HepG2 (cell line): ENCODE data around the gene DENND2D. TPM values are rescaled to one million over a fixed set of nuclear protein-coding genes. Genes with fewer than 3 reads are reported as not detected.

Experiments
- CHD4 ChIP-seq: fragments of 200-600 bp; sonication (generic); IDR thresholded peaks from 2 replicates; pipeline ENCODE4 v1.7.0; 2017; ENCODE audit warnings: mild to moderate bottlenecking, low read length, borderline replicate concordance
- EEA1 ChIP-seq: sonication (generic); formaldehyde crosslinking; IDR thresholded peaks from 2 replicates; pipeline ENCODE4 v1.5.1; 2020; ENCODE audit warnings: mild to moderate bottlenecking, missing genetic modification reagents, borderline replicate concordance
- HOXA5 ChIP-seq: sonication (generic); formaldehyde crosslinking; IDR thresholded peaks from 2 replicates; pipeline ENCODE4 v1.4.0; 2020; ENCODE audit warnings: missing genetic modification reagents
- JUN ChIP-seq: sonication (generic); formaldehyde crosslinking; IDR thresholded peaks from 2 replicates; pipeline ENCODE4 v1.4.0; 2020; ENCODE audit warnings: mild to moderate bottlenecking, missing genetic modification reagents
- MEIS2 ChIP-seq: sonication (generic); formaldehyde crosslinking; IDR thresholded peaks from 2 replicates; pipeline ENCODE4 v1.9.0; 2021; ENCODE audit warnings: mild to moderate bottlenecking, missing genetic modification reagents
- PCBP1 ChIP-seq: fragments of 200-400 bp; formaldehyde crosslinking; IDR thresholded peaks from 2 replicates; pipeline ENCODE4 v1.6.1; 2017; ENCODE audit warnings: mild to moderate bottlenecking, low read depth, low read length, borderline replicate concordance
- POGZ ChIP-seq: sonication (generic); formaldehyde crosslinking; IDR thresholded peaks from 2 replicates; pipeline ENCODE4 v1.4.0; 2020; ENCODE audit warnings: mild to moderate bottlenecking, missing genetic modification reagents
- POLR2AphosphoS2 ChIP-seq: IDR thresholded peaks from 2 replicates; pipeline ENCODE4 v1.6.1; 2011; ENCODE audit warnings: low read depth, low read length, improper control_type of control experiment
- SAP130 ChIP-seq: IDR thresholded peaks from 2 replicates; pipeline ENCODE4 v1.6.1; 2016; ENCODE audit warnings: low read depth
- ZKSCAN8 ChIP-seq: IDR thresholded peaks from 2 replicates; pipeline ENCODE4 v1.6.1; 2016; ENCODE audit warnings: borderline replicate concordance, missing genetic modification reagents, missing compliant biosample characterization
- ZMYM4 ChIP-seq: sonication (generic); formaldehyde crosslinking; IDR thresholded peaks from 2 replicates; pipeline ENCODE4 v1.8.1; 2023; ENCODE audit warnings: mild to moderate bottlenecking, missing genetic modification reagents
- ZNF720 ChIP-seq: sonication (generic); formaldehyde crosslinking; IDR thresholded peaks from 2 replicates; pipeline ENCODE4 v1.4.0; 2020; ENCODE audit warnings: missing genetic modification reagents
- polyA plus RNA-seq, 8 experiments: library from polyadenylated mRNA; depleted of rRNA in 3 of 8; stranded (reverse) in 7 of 8; unstranded in 1 of 8; fragments of >200 nt; fragmentation: Illumina TruSeq in 4 of 8; extraction: Trizol in 4 of 8; gene quantifications; 2 replicates each; pipeline versions ENCODE4 v1.2.1 to v1.2.3, GENCODE V29; 2011 to 2016; ENCODE audit warnings: low read depth in 4 of 8, missing spikeins in 1 of 8, mixed read lengths in 1 of 8; ENCODE audit not compliant: insufficient read depth in 1 of 8
- total RNA-seq, 5 experiments: library from RNA; depleted of rRNA; stranded (reverse); fragments of >200 nt; fragmentation: Illumina TruSeq; extraction: Trizol; gene quantifications; 2 replicates each; pipeline ENCODE4 v1.2.3, GENCODE V29; 2016; ENCODE audit warnings: low read depth in 1 of 5
- TF ChIP-seq, protein P1 (sequence below): sonication (generic); formaldehyde crosslinking; IDR thresholded peaks from 2 replicates; pipeline ENCODE4 v1.4.0; 2020; ENCODE audit warnings: missing genetic modification reagents
- TF ChIP-seq, protein P2 (sequence below): sonication (generic); formaldehyde crosslinking; IDR thresholded peaks from 2 replicates; pipeline ENCODE4 v1.4.0; 2020; ENCODE audit warnings: missing genetic modification reagents, borderline replicate concordance
- TF ChIP-seq, protein P3 (sequence below): sonication (generic); formaldehyde crosslinking; IDR thresholded peaks from 2 replicates; pipeline ENCODE4 v1.5.0; 2020; ENCODE audit warnings: mild to moderate bottlenecking, missing genetic modification reagents
- TF ChIP-seq, protein P4 (sequence below): sonication (generic); formaldehyde crosslinking; IDR thresholded peaks from 2 replicates; pipeline ENCODE4 v1.4.0; 2020; ENCODE audit warnings: missing genetic modification reagents, borderline replicate concordance
- TF ChIP-seq, protein P5 (sequence below): sonication (generic); formaldehyde crosslinking; IDR thresholded peaks from 2 replicates; pipeline ENCODE4 v1.4.0; 2020; ENCODE audit warnings: mild to moderate bottlenecking, missing genetic modification reagents

The DENND2D gene
- total and polyA plus RNA-seq, 2 of the 13 experiments (the other 11 are each of a cell fraction or from before 2014, with no cell fraction given): 0.04 TPM; not detected in 1

DNA sequence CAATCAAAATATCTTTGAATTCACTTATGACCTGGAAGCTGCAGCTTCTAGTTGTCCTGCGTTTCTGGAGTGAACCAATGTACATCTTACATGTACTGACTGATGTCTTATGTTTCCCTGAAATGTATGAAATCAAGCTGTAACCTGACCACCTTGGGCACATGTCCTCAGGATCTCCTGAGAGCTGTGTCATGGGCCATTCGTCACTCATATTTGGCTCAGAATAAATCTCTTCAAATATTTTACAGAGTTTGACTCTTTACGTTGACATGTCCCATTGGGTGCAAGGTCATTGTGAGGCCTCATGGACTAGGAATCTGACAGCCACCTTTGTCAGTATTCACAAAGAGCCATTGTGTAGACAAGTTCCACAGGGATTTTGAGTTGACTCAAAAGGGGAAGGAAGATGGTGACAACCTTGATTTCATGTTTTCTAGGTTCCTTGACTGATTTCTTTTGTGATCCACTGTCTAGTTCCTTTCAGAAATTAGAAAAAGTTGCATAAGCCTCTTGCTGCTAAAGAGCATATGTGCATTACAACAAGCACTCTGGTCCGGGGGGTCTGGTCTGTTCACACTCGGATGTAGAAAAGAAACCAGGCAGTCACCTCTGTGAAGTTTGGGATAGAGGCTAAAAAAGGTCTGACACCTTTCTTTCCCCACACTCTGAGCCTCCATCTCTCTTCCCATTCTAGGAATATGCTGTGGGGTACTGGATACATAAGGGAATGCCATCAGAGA lies 37.8 kb upstream of the DENND2D start (continued):
- TF ChIP-seq ZKSCAN8 (no peak), HOXA5 (CRISPR knock-in tag) (no peak), EEA1 (CRISPR knock-in tag) (no peak), MEIS2 (CRISPR knock-in tag) (peak; percentile 86), JUN (0 out of 2 replicates have a peak, but pooled peaks have one; percentile 25), SAP130 (peak; percentile 80; the same call in 1 of the 2 replicates), ZMYM4 (CRISPR knock-in tag) (peak; percentile 57), POGZ (peak; percentile 76), PCBP1 (no peak), POLR2AphosphoS2 (no peak), ZNF720 (no peak), CHD4 (peak; percentile 77; the same call in 1 of the 2 replicates)
- TF ChIP-seq, protein P1, sequence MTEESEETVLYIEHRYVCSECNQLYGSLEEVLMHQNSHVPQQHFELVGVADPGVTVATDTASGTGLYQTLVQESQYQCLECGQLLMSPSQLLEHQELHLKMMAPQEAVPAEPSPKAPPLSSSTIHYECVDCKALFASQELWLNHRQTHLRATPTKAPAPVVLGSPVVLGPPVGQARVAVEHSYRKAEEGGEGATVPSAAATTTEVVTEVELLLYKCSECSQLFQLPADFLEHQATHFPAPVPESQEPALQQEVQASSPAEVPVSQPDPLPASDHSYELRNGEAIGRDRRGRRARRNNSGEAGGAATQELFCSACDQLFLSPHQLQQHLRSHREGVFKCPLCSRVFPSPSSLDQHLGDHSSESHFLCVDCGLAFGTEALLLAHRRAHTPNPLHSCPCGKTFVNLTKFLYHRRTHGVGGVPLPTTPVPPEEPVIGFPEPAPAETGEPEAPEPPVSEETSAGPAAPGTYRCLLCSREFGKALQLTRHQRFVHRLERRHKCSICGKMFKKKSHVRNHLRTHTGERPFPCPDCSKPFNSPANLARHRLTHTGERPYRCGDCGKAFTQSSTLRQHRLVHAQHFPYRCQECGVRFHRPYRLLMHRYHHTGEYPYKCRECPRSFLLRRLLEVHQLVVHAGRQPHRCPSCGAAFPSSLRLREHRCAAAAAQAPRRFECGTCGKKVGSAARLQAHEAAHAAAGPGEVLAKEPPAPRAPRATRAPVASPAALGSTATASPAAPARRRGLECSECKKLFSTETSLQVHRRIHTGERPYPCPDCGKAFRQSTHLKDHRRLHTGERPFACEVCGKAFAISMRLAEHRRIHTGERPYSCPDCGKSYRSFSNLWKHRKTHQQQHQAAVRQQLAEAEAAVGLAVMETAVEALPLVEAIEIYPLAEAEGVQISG (CRISPR knock-in tag): no peak
- TF ChIP-seq, protein P2, sequence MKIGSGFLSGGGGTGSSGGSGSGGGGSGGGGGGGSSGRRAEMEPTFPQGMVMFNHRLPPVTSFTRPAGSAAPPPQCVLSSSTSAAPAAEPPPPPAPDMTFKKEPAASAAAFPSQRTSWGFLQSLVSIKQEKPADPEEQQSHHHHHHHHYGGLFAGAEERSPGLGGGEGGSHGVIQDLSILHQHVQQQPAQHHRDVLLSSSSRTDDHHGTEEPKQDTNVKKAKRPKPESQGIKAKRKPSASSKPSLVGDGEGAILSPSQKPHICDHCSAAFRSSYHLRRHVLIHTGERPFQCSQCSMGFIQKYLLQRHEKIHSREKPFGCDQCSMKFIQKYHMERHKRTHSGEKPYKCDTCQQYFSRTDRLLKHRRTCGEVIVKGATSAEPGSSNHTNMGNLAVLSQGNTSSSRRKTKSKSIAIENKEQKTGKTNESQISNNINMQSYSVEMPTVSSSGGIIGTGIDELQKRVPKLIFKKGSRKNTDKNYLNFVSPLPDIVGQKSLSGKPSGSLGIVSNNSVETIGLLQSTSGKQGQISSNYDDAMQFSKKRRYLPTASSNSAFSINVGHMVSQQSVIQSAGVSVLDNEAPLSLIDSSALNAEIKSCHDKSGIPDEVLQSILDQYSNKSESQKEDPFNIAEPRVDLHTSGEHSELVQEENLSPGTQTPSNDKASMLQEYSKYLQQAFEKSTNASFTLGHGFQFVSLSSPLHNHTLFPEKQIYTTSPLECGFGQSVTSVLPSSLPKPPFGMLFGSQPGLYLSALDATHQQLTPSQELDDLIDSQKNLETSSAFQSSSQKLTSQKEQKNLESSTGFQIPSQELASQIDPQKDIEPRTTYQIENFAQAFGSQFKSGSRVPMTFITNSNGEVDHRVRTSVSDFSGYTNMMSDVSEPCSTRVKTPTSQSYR (CRISPR knock-in tag): no peak
- TF ChIP-seq, protein P3, sequence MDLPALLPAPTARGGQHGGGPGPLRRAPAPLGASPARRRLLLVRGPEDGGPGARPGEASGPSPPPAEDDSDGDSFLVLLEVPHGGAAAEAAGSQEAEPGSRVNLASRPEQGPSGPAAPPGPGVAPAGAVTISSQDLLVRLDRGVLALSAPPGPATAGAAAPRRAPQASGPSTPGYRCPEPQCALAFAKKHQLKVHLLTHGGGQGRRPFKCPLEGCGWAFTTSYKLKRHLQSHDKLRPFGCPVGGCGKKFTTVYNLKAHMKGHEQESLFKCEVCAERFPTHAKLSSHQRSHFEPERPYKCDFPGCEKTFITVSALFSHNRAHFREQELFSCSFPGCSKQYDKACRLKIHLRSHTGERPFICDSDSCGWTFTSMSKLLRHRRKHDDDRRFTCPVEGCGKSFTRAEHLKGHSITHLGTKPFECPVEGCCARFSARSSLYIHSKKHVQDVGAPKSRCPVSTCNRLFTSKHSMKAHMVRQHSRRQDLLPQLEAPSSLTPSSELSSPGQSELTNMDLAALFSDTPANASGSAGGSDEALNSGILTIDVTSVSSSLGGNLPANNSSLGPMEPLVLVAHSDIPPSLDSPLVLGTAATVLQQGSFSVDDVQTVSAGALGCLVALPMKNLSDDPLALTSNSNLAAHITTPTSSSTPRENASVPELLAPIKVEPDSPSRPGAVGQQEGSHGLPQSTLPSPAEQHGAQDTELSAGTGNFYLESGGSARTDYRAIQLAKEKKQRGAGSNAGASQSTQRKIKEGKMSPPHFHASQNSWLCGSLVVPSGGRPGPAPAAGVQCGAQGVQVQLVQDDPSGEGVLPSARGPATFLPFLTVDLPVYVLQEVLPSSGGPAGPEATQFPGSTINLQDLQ (CRISPR knock-in tag): no peak
- TF ChIP-seq, protein P4, sequence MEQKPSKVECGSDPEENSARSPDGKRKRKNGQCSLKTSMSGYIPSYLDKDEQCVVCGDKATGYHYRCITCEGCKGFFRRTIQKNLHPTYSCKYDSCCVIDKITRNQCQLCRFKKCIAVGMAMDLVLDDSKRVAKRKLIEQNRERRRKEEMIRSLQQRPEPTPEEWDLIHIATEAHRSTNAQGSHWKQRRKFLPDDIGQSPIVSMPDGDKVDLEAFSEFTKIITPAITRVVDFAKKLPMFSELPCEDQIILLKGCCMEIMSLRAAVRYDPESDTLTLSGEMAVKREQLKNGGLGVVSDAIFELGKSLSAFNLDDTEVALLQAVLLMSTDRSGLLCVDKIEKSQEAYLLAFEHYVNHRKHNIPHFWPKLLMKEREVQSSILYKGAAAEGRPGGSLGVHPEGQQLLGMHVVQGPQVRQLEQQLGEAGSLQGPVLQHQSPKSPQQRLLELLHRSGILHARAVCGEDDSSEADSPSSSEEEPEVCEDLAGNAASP: peak; percentile 60; the same call in 1 of the 2 replicates
- TF ChIP-seq, protein P5, sequence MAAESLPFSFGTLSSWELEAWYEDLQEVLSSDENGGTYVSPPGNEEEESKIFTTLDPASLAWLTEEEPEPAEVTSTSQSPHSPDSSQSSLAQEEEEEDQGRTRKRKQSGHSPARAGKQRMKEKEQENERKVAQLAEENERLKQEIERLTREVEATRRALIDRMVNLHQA (CRISPR knock-in tag): no peak
